GM19239 (cell line): ENCODE results near the gene GMDS.

ENCODE experiments used
- DNase-seq: peaks from one replicate; pipeline ENCODE4 v3.0.0; 2011; ENCODE audit warnings: low spot score; ENCODE audit not compliant: insufficient read length
- FAIRE-seq: peaks from 2 replicates; lab custom pipeline; 2011; peaks lifted over from hg19 to GRCh38; lab: Jason Lieb, UNC

The GMDS gene

GRCh38 chr6:2245103-2245876 lies at the start of gene GMDS:
Gene GMDS (minus strand): TSS chr6:2245605.
- FAIRE-seq (no peak), DNase-seq (peak; percentile 91)

- DNase-seq (no peak), FAIRE-seq (no peak)
These were observed 40.1 kb upstream of the GMDS start for GRCh38 chr6:2285510-2285909.

- FAIRE-seq: no peak
- DNase-seq: no peak
These were observed 30.5 kb upstream of the GMDS start for GRCh38 chr6:2275892-2276242.

GRCh38 chr6:2274981-2275891 lies 29.8 kb upstream of the GMDS start:
- FAIRE-seq (no peak), DNase-seq (no peak)

- no peak for FAIRE-seq
These were observed 27.3 kb upstream of the GMDS start for GRCh38 chr6:2272696-2273095.

GRCh38 chr6:2270054-2270453 lies 24.6 kb upstream of the GMDS start:
- FAIRE-seq (no peak), DNase-seq (no peak)

More at GRCh38 chr6:2272696-2273095, 27.3 kb upstream of the GMDS start:
- DNase-seq: no peak

GRCh38 chr6:2266841-2267240 lies 21.4 kb upstream of the GMDS start:
- FAIRE-seq (no peak), DNase-seq (no peak)

GRCh38 chr6:2266031-2266795 lies 20.8 kb upstream of the GMDS start:
- DNase-seq (no peak), FAIRE-seq (no peak)

GRCh38 chr6:2264932-2265331 lies 19.5 kb upstream of the GMDS start:
- FAIRE-seq (no peak), DNase-seq (no peak)

GRCh38 chr6:2263896-2264295 lies 18.5 kb upstream of the GMDS start:
- DNase-seq (no peak), FAIRE-seq (no peak)

- no peak for FAIRE-seq
These were observed 14.2 kb upstream of the GMDS start for GRCh38 chr6:2259574-2259973.

GRCh38 chr6:2259002-2259494 lies 13.6 kb upstream of the GMDS start:
- FAIRE-seq (no peak), DNase-seq (no peak)

More at GRCh38 chr6:2259574-2259973, 14.2 kb upstream of the GMDS start:
- no peak for DNase-seq

GRCh38 chr6:2258112-2258511 lies 12.7 kb upstream of the GMDS start:
- FAIRE-seq: no peak
- no peak for DNase-seq

GRCh38 chr6:2257363-2257762 lies 12.0 kb upstream of the GMDS start:
- FAIRE-seq: no peak
- DNase-seq: no peak

GRCh38 chr6:2254747-2255146 lies 9.3 kb upstream of the GMDS start:
- FAIRE-seq: no peak

GRCh38 chr6:2249126-2249525 lies 3.7 kb upstream of the GMDS start:
- DNase-seq: no peak
- no peak for FAIRE-seq

More at GRCh38 chr6:2254747-2255146, 9.3 kb upstream of the GMDS start:
- DNase-seq: no peak

- FAIRE-seq: no peak
- DNase-seq: no peak
These were observed 2.3 kb upstream of the GMDS start for GRCh38 chr6:2247664-2248063.

GRCh38 chr6:2245877-2246863 lies 765 bp upstream of the GMDS start:
- FAIRE-seq (peak; percentile 54), DNase-seq (peak; percentile 35)
